HG03571 (cell line): ENCODE measurements around the gene IKZF5.

Experiments
- ATAC-seq: cut with Tn5 transposase; IDR thresholded peaks from one replicate; pipeline ENCODE4 v1.9.1; 2021; ENCODE audit not compliant: unreplicated experiment

Gene IKZF5

DNA sequence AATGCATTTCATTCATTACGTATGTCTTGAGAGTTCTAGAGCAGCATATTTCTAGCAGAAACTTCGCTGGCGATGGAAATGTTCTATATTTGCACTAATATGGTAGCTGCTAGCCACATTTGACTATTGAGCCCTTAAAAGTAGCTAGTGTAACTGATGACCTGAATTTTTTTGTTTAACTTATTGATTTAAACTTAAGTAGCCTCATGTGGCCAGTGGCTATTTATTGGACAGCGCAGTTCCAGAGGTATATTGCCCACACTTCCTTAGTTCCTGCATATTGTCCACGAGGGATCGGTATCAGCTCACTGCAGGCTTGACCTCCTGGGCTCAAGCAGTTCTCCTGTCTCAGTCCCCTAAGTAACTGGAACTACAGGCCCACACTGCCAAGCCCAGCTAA lies 24.7 kb downstream of the IKZF5 start:
- no peak for ATAC-seq

- no peak for ATAC-seq
These were observed 27.5 kb downstream of the IKZF5 start for GRCh38 chr10:122981066-122981464.

DNA sequence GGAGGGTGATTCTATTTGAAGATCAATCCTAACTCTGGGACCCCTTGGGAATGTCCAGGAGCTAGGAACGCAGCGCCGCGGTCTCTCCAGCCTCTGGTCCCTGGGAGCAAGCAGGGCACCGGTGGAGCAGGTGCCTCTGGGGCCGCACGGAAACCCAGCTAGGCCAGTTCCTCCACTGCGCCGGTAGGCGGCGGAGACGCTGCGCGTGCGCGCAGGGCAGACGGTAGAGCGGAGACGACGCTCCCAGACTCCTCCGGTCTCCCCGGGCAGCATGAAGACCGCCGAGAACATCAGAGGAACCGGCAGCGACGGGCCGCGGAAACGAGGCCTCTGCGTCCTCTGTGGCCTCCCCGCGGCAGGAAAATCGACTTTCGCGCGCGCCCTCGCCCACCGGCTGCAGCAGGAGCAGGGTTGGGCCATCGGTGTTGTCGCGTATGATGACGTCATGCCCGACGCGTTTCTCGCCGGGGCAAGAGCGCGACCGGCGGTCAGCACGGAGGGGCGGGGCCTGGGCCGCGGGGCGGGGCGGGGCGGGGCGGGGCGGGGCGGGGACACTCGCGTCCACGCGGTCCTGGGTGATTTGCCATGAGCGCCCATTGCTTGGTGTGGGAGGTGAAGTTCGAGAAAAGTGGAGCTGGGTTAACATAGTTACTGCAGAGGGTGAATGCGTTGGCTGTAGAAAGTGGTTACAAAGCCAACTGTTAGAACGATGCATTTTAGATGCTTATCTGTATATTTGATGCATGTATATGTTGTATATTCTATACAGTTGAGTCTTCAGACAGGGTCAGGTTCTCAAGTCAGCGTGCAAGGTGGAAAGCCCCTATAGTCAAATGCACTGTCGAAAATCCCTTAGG lies 28.2 kb downstream of the IKZF5 start, which contains the start of gene PSTK:
PSTK (plus strand) TSS at position 193 of the 857 bp plus-strand sequence; CDS start at position 272, 79 bp downstream.
- peak; percentile 98 for ATAC-seq

DNA sequence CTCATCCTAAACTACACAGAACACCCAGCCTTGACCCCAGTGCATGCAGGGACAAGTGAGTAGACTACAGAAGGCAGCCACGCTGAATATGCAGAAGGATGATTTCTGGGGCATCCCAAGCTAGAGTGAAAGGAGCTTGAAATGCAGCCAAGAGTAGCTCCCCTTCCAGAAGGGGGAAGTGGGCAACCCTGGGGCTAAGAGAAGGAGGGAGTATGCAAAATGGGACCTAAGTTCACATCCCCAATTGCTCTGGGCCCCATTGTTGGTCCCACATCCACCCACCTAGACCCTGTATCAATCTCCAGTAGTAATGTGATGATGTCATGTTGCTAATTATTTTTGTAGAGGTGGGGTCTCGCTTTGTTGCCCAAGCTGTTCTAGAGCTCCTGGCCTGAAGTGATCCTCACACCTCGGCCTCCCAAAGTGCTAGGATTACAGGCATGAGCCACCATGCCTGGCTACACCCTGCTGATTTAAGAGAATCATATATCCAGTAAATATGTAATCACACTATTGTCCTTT lies 34.0 kb downstream of the IKZF5 start:
- no peak for ATAC-seq

GRCh38 chr10:122974023-122974422 lies 34.6 kb downstream of the IKZF5 start:
- no peak for ATAC-seq

DNA sequence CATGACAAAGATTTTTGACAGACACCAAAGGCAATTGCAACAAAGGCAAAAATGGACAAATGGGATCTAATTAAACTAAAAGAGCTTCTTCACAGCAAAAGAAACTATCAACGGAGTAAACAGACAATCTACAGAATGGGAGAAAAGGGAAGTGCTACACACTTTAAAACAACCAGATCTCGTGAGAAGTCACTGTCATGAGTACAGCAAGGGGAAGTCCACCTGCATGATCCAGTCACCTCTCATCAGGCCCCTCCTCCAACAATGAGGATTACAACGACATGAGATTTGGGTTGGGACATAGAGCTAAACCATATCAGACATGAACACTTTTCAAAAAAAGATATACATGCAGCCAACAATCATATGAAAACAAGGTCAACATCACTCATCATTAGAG lies 39.9 kb downstream of the IKZF5 start:
- no peak for ATAC-seq

- ATAC-seq, result no peak
These were observed 41.7 kb downstream of the IKZF5 start for GRCh38 chr10:122966879-122967278.

GRCh38 chr10:122962405-122962804 lies 46.2 kb downstream of the IKZF5 start:
- no peak for ATAC-seq

GRCh38 chr10:122957474-122957873 lies 51.1 kb downstream of the IKZF5 start:
- no peak for ATAC-seq

DNA sequence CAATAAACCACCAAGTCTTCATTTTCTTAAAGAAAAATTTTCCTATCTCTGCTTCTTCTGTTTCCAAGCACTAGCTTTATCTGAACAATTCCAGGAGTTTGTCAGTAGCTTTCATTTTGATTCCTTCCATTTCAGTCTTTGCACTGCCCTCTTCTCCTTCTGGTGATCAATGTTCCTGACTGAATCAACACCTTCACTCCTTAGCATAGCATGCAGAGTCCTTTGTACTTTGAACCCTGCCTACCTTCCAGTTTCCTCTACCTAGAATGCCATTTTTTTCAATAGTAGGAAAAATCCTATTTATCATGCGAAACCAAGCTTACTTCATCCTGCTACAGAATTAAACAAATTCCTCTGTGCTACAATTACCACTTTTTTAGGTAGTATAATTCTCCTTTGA lies 52.7 kb downstream of the IKZF5 start:
- ATAC-seq, result no peak

- ATAC-seq, result no peak
These were observed 53.9 kb downstream of the IKZF5 start for GRCh38 chr10:122954731-122955050.

DNA sequence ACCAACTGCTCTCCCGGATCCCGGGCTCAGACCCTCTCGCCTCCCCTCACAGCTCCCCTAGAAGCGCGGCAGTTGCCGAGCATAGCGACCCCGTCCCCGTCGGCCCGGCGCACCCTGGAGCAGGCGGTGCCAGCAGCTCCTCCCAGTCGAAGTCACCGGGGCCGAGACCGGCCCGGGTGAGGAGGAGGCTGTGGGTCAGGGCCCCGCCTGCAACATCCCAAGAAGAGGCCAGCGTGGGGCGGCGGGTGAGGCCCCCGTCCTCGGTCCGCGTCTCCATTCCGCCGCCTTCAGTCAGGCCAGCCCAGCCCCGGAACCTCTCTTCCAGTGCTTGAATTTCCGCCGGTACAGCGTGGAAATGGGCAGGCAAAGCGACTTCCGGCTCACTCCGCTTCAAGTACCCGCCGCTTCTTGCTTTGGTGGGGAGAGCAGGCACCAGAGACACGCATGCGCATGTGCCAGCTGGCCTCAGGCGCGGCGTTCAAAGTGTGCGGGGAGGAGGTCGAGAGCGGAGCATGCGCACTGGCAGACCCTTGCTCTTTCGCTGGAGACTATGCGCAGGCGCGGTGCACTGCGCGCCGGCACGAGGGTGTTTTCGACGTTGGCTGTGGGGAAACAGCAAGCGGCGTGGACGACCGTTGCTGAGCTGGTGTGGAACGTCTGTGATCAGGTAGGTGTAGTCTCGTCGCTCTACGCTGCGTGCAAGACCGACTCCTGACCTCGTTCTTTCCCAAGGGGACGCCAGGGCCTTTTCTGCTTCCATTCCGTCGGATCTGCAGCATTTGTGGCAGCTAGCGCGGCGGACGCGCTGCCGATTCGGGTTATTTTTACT lies 54.5 kb downstream of the IKZF5 start, which contains the start of gene C10orf88:
C10orf88 (minus strand) TSS at position 326 of the 829 bp plus-strand sequence; CDS start at position 277, 49 bp downstream.
- ATAC-seq, result peak; percentile 99

DNA sequence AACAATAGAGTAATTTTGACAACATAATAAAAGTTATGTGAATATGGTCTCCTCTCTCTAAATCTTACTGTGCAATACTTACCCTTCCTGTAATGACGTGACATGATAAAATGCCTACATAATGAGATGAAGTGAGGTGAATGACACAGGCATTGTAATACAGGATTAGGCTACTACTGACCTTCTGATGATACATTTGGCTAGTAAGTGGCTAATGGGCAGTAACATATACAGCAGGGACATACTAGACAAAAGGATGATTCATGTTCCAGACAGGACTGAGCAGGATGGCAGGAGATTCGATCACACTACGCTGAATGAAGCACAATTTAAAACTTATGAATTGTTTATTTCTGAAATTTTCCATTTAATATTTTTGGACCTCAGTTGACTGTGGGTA lies 59.3 kb downstream of the IKZF5 start:
- no peak for ATAC-seq
